Stimulated activated CD4-positive, alpha-beta T cell treated with anti-CD3 and anti-CD28 coated beads, Interleukin-2, amount 100 ng/mL, for 4 hours (primary cell): Measurements from ENCODE around the gene STPG1.
"Not testable (repeated sequence)": the region's sequence is repeated elsewhere in the genome, so short reads cannot be mapped to it uniquely, and the experiment has no call there.

Source experiments
- DNase-seq: peaks from one replicate; pipeline ENCODE4 v3.0.0-alpha.2; 2020; ENCODE audit warnings: low read depth

The STPG1 gene

DNA sequence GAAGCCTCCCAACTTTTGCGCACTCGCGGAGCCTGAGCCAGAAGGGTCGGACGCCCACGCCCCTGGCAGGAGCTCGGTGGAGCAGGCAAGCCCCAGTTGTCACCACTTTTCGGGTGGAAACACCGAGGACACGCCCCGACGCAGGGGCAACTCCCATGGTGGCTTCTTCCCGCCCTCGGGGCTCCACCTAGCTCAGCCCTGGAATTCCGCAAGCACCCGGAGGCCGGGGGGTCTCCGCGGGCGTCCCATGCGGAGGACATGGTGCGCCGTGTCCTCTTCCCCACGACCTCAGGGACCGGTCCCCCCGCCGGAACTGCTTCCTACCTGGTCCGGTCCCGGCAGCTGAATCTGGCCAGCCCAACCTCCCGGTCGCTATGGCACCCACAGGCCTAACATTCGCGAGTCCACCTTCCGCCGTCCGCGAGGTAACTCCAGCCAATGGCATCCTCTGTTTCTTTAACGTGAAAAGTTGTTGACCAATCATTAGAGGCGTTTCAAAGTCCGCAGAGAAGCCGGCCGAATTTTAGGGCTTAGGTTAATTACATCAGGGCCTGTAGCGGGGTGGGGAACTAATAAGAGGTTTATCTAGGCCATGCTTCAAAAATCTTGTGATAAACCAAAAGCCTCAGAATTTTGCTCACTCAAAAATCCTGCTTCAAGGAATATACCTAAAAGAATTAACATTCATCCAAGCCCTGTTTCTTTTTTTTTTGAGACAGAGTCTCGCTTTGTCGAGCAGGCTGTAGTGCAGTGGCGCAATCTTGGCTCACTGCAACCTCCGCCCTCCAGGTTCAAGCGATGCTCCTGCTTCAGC is at the start of gene STPG1:
TSS of gene STPG1 (minus strand) at position 433 of the 814 bp plus-strand sequence. CDS start 12,394 bp downstream, outside the sequence.
- peak; percentile 64 for DNase-seq

- DNase-seq = not testable (repeated sequence)
Measured at GRCh38 chr1:24462128-24462527, 48.5 kb upstream of the STPG1 start.

- DNase-seq = no peak
Measured at GRCh38 chr1:24459551-24460266, 46.1 kb upstream of the STPG1 start.

DNA sequence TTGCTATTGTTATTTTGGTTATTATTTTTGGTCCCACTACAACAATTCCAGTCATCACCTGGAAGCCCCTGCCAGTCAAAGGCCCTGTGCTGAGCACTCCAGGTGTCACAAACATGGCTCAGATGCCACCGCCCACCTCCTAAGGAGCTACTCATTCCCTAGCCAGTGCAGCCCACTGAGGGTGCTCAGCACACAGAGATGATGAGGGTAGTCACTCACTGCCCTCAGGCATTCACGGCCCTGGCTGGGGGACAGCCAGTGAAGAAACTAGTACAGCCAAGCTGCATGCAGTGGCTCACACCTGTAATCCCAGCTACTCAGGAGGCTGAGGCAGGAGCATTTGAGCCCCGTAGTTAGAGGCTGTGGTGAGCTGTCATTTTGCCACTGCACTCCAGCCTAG is 44.3 kb upstream of the STPG1 start:
- DNase-seq = no peak

DNA sequence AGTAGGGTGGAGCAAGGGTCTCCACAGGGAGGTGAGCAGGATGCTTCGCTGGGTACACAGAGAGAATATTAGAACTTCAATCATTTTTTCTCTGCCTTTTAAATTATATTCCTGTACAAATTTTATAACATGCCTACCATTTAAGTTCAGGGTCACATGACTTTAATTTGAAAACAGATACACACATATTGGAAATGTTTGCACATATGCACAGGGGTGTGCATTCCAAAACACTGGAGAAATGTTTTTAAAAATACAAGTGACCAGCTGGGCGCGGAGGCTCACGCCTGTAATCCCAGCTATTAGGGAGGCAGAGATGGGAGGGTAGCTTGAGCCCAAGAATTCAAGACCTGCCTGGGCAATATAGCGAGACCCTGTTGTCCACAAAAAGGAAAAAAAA is 41.7 kb upstream of the STPG1 start:
- no peak for DNase-seq

DNA sequence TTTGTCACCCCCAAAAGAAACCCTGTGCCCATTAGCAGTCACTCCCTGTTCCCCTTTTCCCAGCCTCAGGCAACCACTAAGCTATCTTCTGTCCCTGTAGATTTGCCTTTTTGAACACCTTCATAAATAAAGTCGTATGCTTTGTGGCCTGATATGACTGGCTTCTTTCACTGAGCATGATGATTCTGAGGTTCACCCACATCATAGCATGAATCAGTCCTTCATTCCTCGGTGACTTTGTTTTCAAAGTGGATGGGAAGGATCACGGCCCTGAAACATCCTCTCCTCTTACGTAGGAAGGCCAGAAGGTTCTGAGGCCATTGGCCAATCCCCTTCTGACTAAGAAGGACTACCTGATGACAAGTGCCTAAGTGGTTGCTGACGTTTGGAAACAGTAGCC is 41.1 kb upstream of the STPG1 start:
- no peak for DNase-seq

DNA sequence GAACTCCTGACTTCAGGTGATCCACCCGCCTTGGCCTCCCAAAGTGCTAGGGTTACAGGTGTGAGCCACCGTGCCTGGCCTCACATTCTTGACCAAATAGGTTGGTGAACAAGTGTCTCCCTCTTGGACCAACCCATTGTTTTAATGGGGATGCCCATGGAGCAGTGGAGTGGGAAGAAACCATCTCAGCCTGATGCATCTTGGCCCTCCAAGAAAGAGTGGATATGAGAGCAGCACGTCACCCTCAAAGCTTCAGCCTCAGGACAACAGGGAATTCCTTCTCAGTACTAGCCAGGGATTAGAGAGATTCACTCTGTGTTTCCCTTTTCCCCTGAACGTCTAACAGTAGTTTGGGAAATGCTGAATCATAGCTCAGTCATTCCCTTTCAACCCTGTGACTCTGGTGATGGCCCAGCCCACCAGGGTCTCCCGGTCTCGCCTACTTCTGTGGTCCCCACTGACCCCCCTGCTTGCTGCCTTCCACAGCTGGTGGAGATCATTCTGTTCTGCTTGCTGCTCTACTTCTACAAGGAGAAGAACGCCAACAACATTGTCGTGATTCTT is 39.4 kb upstream of the STPG1 start:
- no peak for DNase-seq

- DNase-seq = no peak
Measured at GRCh38 chr1:24451746-24452145, 38.2 kb upstream of the STPG1 start.

DNA sequence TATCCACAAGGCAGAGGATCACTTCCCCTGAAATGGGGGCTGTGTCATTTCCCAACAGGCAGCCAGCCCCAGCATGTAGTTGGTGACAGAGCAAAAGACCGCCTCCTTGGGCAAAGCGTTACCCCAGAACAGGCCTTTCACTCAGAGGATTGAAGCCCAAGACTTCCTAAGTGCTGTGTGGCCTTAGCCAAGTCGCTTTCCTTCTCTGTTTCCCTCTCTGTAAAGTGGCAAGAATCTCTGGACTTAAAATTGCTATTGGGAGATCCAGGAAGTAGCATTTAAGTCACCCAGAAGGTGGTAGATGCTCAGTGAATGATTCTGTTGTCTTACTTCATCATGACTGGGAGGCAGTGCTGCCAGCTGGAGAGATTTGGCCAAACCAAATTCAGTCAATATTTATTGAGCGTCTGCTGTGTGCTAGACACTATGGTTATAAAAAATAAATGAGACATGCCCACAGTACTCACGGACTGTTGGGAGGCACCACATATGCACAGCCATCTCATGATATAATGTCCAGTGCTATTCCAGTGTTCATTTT is 37.3 kb upstream of the STPG1 start:
- DNase-seq = no peak

DNA sequence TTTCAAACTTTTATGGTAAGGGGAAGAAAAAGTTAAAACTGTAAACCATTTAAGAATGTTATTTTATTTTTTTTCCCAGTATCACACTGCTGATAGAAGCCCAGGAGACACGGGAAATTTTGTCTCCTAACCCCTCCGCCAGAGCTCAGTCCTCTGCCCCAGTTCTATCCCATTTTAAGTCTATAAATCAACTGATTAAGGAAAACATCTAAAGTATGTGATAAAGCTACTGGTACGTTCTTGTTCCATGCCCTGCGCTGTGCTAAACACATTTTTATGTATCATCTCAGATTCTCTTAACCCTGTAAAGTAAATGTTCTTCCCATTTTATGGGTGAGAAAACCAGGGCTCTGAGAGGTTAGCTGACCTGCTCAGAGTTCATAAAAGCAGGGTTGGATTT is 36.7 kb upstream of the STPG1 start:
- no peak for DNase-seq

DNA sequence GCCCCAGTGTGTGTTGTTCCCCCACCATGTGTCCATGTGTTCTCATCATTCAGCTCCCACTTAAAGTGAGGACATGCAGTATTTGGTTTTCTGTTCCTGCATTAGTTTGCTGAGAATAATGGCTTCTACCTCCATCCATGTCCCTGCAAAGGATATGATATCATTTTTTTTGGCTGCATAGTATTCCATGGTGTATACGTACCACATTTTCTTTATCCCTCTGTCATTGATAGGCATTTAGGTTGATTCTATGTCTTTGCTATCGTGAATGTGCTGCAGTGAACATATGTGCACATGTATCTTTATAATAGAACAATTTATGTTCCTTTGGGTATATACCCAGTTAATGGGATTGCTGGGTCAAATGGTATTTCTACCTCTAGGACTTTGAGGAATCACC is 32.9 kb upstream of the STPG1 start:
- DNase-seq = not testable (repeated sequence)

GRCh38 chr1:24443241-24443656 is 29.7 kb upstream of the STPG1 start:
- DNase-seq = no peak

GRCh38 chr1:24442764-24443163 is 29.2 kb upstream of the STPG1 start:
- DNase-seq = no peak

- DNase-seq = no peak
Measured at GRCh38 chr1:24441996-24442668, 28.6 kb upstream of the STPG1 start.

- no peak for DNase-seq
Measured at GRCh38 chr1:24441480-24441879, 27.9 kb upstream of the STPG1 start.

DNA sequence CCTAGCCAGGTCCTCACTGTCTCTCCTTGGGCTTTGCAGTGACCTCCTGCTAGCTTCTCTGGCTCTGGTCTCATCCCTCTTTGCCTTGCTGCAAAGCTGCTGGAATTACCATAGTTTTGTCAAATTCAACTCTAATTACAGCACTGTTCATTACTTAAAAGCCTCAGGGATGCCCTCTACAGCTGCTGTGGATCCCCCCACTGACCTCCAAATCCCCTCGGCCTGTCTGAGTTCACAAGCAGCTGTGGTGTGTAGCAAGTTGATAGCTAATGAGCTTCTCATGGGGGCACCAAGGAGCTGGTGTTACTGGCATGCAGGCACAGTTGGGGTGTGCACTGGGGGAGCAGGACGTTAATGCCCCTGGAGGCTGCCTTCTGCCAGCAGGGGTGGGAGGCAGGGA is 26.9 kb upstream of the STPG1 start:
- no peak for DNase-seq

GRCh38 chr1:24438423-24438901 is 24.9 kb upstream of the STPG1 start:
- DNase-seq = no peak

- DNase-seq = no peak
Measured at GRCh38 chr1:24437631-24438396, 24.2 kb upstream of the STPG1 start.

- no peak for DNase-seq
Measured at GRCh38 chr1:24435782-24436365, 22.3 kb upstream of the STPG1 start.

- no peak for DNase-seq
Measured at GRCh38 chr1:24427545-24427862, 13.9 kb upstream of the STPG1 start.
